SK-N-DZ (cell line): ENCODE data around the gene MYEOV.

Experiments used
- DNase-seq: peaks from one replicate; pipeline ENCODE4 v3.0.0-alpha.2; 2015; ENCODE audit warnings: low spot score

The MYEOV gene

DNA sequence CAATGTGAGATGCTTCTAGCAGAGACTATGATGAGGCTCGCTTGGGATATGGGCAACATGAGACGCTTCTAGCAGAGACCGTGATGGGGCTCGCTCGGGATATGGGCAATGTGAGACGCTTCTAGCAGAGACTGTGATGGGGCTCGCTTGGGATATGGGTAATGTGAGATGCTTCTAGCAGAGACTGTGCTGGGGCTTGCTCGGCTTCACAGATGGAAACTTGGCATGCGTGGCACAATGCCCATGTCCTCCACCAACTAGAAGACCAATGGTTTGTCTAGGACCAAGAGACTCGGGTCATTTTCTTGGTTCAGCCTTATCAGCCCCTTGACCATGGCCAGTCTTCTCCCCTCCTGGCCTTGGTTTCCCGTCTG, 7.1 kb downstream of the MYEOV start:
- DNase-seq = no peak

DNA sequence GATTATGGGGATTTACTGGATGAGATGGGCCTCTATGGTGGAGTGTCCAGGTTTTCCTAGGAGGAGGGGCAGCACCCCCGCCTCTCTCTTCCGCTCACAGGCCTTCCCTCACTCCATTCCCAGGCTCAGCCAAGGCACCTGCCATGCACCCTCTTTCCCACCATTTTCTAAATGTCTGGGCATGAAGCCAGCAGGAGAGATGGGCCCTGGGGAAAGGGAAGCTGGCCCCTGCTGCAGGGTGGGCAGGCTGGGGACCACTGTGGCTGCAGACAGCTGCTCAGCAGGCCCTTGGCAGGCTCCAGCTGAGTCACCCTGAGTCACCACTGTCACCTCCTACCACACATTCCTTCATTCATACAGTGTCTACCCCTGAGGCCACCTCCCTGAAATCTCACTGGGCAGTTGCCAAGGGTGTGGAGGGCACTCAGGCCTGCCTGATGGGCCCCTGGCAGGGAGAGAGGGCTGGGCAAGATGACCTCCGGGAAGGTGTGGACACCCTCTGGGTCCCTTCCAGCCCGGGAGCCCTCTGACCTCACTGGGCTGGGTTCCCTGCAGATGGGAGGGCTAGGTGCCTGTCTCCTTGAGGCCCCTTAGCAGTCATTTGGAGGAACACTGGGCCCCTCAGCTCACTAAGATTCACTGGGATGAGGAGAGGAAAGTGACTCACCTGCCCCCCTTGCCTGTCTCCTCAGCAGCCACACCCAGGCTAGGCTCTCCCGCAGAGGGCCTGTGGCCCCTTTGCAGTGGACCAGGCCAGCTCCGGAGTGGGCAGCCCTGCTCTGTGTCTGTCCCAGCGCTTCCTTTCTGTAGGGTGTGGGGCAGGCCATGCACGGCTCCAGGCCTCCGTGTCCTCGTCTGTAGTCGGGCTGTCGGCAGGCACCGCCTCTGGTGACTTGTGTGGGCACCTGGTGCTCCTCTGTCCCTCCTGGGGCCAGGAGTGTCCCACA, 7.8 kb downstream of the MYEOV start:
- DNase-seq = no peak

DNA sequence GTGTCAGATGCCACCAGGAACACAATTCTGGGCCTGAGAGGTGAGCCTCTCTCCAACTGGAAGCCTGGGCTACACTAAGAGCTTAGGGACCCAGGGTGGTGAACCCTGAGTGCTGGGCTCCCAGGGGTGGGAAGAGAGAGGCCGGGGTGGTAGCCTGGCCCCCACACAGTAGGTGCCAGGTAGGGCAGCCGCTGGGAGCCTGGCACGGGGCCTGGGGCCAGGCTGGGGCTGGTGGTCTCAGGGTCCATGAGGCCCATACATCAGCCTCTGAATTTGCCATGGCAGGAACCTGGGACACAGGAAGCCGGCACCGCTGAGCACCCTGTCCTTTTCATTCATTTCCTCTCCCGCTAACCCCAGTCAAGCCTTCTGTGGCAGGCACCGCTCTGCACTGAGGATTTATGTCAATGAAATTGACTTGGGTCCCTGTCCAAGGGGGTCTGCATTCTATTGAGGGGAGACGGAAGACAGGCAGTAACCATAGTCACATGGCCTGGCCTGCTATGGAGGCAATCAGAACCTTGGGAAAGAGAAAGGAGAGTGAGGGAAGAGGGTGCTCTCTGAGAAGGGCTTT, 8.6 kb downstream of the MYEOV start:
- no peak for DNase-seq

DNA sequence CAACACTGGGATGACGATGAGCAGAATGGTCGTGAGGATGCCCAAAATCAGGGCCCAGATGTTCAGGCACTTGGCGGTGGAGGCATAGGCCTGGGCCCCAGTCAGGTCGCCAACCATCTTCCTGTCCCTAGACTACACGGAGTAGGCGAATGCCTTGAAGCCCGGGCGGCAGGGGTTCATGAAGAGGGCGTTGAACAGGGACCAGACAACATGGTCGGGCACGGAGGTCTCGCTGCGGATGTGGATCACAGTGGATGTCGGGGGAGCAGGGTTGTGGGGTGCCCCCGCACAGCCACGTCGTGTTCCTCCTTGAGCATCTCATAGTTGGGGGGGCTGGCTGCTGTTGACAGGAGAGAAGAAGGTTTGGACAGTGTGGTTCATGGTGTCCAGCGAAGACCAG, 9.5 kb downstream of the MYEOV start:
- no peak for DNase-seq

DNA sequence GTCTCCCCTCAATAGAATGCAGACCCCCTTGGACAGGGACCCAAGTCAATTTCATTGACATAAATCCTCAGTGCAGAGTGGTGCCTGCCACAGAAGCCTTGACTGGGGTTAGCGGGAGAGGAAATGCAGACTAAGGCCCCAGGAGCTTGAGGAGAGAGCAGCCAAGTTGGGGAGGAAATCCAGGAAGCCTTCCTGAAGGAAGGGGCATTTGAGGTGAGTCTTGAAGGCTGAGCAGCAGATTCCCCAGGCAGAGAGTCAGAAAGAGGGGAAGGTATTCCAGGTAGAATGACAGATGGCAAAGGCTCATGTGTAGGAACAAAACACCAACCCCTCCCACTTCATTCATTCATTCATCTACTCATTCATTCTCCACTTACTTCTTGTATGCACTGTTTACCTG, 10.3 kb downstream of the MYEOV start:
- DNase-seq = no peak

DNA sequence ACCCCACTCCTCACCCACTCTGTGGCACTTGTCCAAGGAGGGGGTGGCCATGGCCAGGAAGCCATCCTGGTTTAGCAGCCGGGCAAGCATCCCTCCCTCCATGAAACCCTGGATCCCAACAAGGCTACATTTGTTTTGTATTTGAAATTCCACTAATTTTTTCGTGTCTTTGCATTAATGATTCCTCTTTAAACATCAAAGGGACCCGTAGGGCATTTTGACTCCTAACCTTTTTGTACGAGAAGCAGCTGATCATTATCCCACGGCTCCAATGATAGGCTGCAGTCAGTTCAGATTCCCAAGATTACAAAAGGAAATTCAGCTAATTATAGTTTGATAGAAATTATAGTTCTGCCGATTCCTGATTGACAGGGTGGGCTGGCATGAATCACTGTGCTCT, 10.7 kb downstream of the MYEOV start:
- DNase-seq = no peak

DNA sequence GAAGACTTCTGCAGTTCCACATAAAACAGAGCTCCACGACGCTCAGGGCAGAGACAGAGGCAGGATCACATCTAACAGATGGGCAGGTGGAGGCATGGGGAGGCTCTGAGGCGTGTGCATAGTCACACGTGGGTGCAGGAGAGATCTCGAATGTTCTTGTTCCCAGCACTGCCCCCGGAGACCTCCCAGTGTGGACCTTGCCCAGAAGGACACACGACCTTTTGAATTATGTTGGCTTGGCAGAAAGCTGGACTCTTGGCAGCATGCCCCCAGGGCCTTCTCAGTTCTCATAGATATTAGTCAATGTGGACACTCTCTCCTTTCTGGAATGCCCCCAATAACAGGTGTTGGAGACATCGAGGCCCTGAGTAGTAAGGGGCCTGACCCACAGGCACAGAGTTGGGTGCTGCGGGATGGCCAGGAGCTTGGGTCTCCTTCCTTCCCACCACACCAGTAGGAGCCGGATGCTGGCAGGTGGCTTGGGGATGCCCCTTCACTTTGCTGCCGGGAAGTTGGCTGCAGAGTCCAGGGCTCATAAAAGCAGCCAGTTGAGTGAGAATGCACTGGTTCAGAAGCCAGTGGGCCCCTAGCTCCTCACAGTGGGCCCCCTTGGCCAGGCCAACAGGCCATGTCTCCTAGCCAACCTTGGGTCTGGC, 12.1 kb downstream of the MYEOV start:
- DNase-seq = no peak

DNA sequence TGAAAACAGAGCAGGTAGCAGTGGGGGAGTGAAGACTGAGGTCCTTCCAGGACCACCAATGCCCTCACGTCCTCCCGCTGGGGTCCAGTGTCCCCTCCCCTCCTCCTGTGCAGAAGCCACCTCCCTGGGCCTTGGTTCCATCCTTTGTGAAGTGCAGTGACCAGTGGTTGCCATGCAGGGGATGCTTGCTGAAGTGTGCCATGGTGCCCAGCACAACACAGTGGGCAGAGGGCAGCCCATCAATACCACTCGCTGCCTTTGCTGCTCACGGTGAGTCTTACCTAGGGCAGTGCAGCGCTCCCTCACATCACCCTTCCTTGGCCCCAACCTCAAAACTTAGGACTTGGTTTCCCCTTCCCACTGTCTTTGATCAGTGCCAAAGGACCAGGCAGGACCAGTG, 12.9 kb downstream of the MYEOV start:
- no peak for DNase-seq

DNA sequence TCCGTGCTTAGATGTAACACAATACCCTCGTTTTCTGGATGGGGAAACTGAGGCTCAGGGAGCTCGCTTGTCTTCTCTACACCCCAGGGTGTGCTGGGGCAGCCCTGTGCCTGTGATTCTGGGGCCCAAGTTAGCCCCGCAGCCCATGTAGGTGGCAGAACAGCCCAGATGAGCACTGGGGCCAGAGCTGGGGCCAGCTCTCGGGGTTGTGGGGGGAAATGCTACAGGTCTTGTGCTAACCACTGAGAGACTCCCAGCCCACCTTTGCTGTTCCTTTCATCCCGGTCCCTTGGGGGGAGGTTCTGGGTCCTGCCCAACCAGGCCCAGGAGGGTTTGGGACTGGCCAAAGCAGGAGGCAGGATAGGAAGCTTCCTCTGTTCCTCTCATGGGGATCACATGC, 13.5 kb downstream of the MYEOV start:
- no peak for DNase-seq

DNA sequence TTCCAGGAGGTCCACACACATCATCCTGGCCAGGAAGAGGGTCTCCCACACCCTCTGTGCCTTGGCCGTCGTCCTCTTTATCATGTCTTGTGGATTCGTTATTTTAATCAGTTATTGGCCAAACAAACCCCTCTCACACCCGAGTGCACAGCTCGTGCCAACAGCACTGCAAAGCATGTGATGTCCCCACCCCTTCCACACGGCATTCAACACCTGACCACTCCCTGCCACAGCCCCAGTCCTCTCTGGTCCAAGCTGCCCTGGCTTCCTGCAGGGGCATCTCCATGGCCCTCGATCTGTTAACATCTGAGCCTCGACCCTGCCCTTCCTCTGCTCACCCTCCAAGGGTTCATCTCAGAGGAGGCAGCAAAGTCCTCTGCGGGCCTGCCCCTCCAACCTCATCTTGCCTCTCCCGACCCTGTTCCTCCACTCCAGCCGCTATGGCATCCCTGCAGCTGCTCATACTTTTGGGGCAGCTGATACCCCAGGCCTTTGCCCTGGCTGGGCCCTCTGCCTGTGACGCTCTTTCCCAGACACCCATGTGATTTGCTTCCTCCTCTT, 14.0 kb downstream of the MYEOV start:
- DNase-seq = no peak

DNA sequence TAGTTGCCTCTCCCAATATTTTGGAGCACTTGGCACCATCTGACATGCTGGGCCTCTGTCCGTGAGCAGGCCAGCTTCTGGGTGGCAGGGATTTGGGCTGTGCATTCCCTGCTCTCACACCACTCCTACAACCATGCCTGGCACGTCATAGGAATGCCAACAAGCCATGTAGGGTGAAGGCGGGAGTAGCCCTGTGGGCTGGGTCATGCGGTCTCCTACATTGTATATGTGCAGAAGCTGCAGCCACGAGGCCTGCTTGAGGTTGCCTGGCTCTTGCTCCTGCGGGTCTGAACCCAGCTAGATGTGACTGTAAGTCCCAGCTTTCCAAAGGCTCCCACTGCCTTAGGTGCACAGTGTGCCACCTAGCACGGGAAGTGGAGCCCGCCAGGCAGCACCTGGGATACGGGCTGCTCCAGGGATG, 14.5 kb downstream of the MYEOV start:
- DNase-seq = no peak

DNA sequence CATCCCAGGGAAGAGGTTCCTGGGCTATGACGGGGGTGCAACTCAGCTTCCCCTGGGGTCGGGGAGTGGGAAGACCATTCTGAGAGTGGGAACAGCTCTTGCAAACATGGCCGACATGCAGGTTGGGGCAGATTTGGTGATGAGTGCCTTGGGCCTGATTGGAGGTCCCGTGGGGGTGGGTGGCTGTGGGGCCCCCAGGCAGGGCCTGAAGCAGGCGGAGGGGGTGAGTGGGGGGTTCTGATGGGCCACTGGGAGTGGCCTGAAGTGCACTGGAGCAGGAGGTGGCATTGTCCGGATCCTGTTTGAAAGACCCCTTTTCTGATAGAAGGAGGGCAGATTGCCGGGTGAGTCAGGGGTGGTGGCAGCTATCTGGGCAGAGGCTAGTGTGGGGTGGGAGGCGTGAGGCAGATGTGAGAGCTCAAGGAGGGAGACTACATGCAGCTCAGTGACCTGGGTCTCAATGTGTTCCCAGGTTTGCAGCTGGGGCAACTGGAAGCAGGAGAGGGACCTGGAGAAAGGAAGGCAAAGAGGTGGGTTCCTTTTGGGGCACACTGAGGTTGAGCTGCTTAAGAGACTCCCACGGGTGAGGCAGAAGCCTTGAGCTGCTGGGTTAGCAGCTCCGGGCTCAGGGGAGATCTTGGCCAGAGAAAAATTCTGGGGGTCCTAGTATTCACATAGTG, 15.1 kb downstream of the MYEOV start:
- DNase-seq = no peak

DNA sequence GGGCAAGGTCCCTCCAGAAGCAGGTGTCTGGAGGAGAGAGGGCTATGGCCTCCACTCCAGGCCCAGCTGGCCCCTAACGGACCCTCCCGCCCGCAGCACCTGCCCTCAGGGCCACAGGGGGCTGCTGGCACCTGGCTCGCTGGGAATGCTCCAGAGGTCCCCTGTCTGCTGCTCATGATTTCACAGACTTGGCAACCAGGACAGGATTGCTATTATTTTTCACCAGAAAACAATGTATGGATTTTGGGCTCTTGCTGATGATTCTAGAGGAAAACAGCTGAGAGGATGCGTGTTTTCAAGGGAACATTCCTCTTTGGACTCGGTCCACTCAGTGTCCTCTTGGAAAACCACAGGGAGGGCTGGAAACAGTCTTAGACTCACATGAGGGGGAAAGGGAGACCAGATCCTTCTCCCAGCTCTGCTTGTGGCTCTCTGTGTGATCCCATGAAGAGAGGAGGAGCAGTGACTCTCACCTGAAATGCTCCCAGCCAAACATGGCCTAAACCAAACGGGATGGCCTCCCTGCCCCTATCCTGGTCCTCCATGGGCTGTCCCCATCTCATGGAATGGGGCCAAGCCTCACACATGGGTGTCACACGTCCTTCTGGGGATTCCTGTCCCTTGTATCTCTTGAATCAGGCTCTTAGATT, 15.8 kb downstream of the MYEOV start:
- no peak for DNase-seq

DNA sequence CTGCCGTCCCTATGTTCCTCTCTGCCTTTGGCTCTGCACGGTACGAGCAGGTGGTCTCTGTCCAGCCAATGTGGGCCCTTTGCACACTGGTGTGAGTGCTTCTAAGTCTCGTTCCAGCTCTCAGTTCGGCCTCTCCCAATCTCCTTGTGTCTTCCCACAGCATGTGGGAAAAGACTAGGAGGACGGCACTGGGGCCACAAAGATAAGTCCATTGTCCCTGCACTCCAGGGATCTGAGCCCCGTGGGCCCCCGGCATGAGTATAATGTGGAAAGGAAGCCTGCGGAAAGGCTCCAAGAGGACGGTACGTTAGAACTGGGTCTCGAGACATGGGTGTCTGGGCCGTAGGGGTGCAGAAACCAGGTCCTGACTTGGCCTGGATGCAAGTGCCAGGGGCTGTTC, 16.4 kb downstream of the MYEOV start:
- no peak for DNase-seq

DNA sequence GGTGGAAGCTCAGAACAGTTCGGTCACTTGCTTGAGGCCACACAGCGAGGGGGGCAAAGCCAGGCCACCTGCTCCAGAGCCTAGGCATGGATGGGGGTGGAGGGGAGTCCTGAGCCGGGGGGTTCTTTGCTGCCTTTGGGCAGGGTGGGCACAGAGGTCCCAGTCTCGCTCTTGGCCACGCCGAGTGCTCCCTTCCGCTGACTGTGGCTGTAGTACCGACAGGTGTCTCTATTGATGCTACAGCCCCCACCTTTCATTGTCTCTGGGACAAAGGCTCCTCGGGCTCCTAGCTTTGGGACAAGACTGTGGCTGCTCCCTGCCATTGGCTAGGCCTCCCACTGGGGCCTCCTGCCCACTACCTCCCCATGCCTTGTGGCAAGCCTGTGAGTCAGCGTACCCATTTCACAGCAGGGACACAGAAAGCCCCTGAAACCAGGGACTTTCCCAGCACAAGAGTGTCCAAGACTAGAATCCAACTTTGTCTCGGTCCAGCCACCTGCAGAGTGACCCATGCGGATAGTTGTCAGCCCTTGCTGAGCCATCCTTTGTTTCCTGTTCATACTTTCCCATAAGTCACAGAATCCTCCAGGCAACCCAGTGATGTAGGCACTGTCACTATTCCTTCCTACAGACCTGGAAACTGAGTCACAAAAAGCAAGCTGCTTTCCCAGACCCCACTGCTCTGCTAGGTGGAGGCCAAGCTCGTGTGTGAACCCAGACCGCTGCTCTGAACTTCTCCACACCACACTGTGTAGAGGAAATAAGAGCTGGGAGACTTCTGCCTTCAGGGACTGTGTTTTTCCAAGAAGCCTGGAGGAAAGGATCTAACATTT, 17.2 kb downstream of the MYEOV start:
- DNase-seq = no peak

DNA sequence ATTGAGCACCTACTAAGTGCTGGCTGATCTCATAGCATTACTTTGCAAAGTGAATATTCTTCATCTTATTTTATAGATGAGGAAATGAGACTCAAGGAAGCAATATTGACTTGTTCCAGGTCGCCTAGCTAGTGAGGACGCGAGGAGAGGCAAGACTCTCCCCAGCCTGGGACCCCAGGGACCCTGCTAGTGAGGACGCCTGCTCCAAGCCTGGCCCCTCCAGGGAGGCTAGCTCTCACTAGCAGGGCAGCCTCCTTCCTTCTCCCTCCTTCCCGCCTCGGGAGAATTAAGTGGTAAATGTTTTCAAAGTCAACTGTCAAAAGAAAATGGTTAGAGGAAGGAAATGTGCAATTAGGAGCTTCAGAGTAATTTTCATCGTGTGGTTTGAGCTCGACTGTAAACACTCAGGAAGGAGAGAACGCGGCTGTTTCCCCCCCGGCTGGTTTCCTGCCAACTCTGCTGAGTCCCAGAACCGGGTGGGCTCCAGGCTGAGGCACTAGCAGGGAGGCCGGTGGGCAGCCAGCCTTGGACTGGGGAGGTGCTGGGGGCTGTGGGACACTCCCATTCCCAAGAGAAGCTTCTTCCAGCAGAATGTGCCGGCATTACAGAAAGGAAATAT, 17.9 kb downstream of the MYEOV start:
- no peak for DNase-seq

DNA sequence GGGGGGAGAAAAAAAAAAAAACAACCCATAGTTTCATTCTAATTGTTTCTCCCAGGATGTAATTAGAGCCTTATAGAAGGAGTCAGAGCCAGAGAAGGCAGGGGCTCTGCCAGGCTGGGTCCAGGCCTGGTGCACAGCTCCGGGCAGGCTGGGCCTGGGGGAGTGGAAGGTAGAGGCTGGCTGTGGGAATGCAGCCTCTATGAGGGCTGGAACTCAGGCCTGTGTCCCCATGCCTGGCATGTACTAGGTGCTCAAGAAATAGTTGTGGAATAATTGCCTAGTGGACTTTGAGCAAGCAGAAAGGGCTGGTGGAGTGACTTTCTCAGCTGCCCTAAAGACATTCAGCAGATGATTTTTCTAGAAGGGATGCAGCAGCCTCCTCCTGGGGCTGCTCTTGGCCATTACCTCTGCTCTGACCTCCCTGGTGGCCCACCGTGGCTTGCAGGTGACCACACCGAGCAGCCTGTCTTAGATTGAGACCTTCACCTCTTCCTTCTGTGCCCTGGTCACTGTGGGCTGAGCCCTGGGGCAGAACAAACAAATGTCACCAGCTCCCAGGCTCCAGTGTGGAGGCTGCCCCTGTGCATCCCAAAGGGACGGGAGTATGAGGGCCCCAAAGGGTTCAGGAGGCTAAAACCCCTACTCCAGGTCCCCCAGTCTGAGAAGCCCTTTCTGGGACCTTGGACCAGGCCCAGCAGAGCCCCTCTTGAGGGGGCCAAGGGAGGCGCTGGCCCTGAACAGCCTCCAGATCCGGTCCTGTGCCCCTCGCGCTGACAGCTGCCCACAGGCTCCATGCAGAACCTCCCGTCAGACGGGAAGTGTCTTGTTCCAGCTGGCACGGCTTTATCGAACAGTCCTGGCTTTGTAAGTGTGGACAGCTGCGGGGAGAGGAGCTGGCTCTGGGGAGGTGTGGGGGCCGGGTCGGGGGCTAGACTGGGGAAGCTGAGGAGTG, 18.8 kb downstream of the MYEOV start:
- no peak for DNase-seq

DNA sequence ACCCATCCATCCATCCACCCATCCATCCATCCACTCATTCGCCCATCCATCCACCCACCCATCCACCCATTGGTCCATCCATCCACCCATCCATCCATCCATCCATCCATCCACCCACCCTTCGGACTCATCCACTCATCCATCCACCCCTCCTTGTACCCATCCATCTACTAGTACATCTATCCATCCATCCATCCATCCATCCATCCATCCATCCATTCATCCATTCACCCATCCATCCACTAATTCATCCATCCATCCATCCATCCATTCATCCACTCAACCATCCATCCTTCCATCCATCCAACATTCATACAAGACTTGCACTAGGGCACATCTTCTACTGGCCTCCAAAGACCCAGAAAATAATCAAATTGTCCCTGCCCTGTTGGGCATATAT, 20.0 kb downstream of the MYEOV start:
- no peak for DNase-seq

DNA sequence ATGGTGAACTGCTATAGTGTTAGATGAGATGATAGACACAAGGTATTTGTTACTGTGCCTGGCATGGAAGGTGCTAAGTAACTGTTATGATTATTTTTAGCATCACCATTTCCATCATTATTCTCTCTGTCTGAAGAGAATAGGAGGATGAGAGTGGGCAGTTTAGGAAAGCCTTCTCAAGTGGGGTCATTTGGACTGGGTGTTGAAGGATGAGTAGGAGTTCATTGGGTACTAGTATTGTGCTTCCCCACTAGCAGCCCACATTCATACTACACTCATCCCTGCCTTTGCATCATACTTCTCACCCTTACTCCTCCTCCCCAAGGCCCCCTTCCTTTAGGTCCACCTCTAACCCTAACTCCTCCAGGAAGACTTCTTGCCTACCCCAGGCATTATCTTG, 20.6 kb downstream of the MYEOV start:
- DNase-seq = no peak
